HCT116 (cell line): Measurements from ENCODE around the gene MORF4L1. TPM values are rescaled to one million over a fixed set of nuclear protein-coding genes. Genes with fewer than 3 reads are reported as not detected.

ENCODE experiments used
- ATAC-seq: fragments of 200-7000 bp; cut with Tn5 transposase; 2 replicates; pipeline ENCODE4 v1.9.1; 2020; ENCODE audit warnings: mild to moderate bottlenecking, moderate library complexity
- BruUV-seq: library from RNA; stranded (reverse); fragments of 400-500 nt; replicated peaks from 2 replicates; lab custom pipeline; 2021; lab: Mats Ljungman, UMichigan
- CTCF ChIA-PET: fragments of 300-600 bp; sonication (Branson Sonifier 250); formaldehyde crosslinking; loops from one replicate; lab custom pipeline; 2021; ENCODE audit warnings: antibody characterized with exemption; lab: Charles Lee
- POLR2A ChIA-PET: fragments of 300-600, 350-600 bp; sonication (Branson Sonifier 250); formaldehyde crosslinking; loops from one replicate; lab custom pipeline; 2021; ENCODE audit warnings: antibody characterized with exemption; lab: Charles Lee
- RAD21 ChIA-PET, 2 experiments: fragments of 300-600 bp; sonication (Branson Sonifier 250); formaldehyde crosslinking; loops; one replicate each; lab custom pipeline; 2023; ENCODE audit warnings: low total read pairs in 2 of 2; ENCODE audit not compliant: uncharacterized antibody in 2 of 2, unreplicated experiment in 2 of 2, low non-redundant PET in 1 of 2; lab: Charles Lee
- DNase-seq: peaks from one replicate; pipeline ENCODE4 v3.0.0-alpha.2; 2010; ENCODE audit warnings: low read depth, low spot score
- H2AFZ ChIP-seq: fragments of 200-600 bp; shearing (Covaris generic), sonication (generic); 2 replicates; pipeline ENCODE4 v1.6.1; 2017; ENCODE audit warnings: low read depth, mixed run types, mixed read lengths, antibody characterized with exemption, low read length; ENCODE audit not compliant: poor library complexity, severe bottlenecking
- H3K27ac ChIP-seq: 2 replicates; pipeline ENCODE4 v1.5.1; 2012; ENCODE audit warnings: low read depth, low read length
- H3K27me3 ChIP-seq: fragments of 200-600 bp; sonication (generic); 2 replicates; pipeline ENCODE4 v1.6.1; 2016; ENCODE audit warnings: mixed run types, low read length, mixed read lengths; ENCODE audit not compliant: insufficient read depth
- H3K36me3 ChIP-seq, 2 experiments: fragments of 200-500 bp in 1 of 2; fragments of 200-600 bp in 1 of 2; sonication (Bioruptor generic) in 1 of 2; sonication (generic) in 1 of 2; 2 replicates each; pipeline versions ENCODE4 v1.5.1 to v1.6.1; 2014 to 2016; ENCODE audit warnings: low read length in 2 of 2, inconsistent platforms in 1 of 2, mixed read lengths in 1 of 2, mixed run types in 1 of 2; ENCODE audit not compliant: insufficient read depth in 2 of 2, control insufficient read depth in 1 of 2
- H3K4me1 ChIP-seq, 2 experiments: fragments of 200-600 bp in 1 of 2; sonication (generic) in 1 of 2; 2 replicates each; pipeline versions ENCODE4 v1.5.1 to v1.6.1; 2012 to 2017; ENCODE audit warnings: low read length in 2 of 2, inconsistent platforms in 1 of 2, mild to moderate bottlenecking in 1 of 2, mixed read lengths in 1 of 2, mixed run types in 1 of 2, moderate library complexity in 1 of 2; ENCODE audit not compliant: insufficient read depth in 2 of 2, control insufficient read depth in 1 of 2
- H3K4me2 ChIP-seq: fragments of 200-600 bp; sonication (generic); 2 replicates; pipeline ENCODE4 v1.6.1; 2017; ENCODE audit warnings: mixed run types, low read length, mixed read lengths
- H3K4me3 ChIP-seq, 2 experiments: fragments of 200-600 bp in 1 of 2; sonication (generic) in 1 of 2; replicated peaks in 1 of 2; 2 replicates each; pipeline ENCODE4 v1.5.1; 2011 to 2016; ENCODE audit warnings: low read length in 2 of 2, control low read depth in 1 of 2, low read depth in 1 of 2, mild to moderate bottlenecking in 1 of 2, mixed read lengths in 1 of 2, mixed run types in 1 of 2
- H3K79me2 ChIP-seq: fragments of 200-600 bp; sonication (generic); 2 replicates; pipeline ENCODE4 v1.6.1; 2017; ENCODE audit warnings: mild to moderate bottlenecking, mixed run types, low read length, moderate library complexity, mixed read lengths; ENCODE audit not compliant: insufficient read depth
- H3K9ac ChIP-seq: fragments of 200-600 bp; sonication (generic); 2 replicates; pipeline ENCODE4 v1.6.1; 2016; ENCODE audit warnings: low read length, mixed read lengths
- H3K9me2 ChIP-seq: fragments of 200-600 bp; sonication (generic), shearing (Covaris generic); 2 replicates; pipeline ENCODE4 v1.6.1; 2017; ENCODE audit warnings: mixed run types, mild to moderate bottlenecking, moderate library complexity; ENCODE audit not compliant: insufficient read depth
- H3K9me3 ChIP-seq, 2 experiments: fragments of 200-500 bp in 1 of 2; fragments of 200-600 bp in 1 of 2; sonication (Bioruptor generic) in 1 of 2; sonication (generic) in 1 of 2; 2 replicates each; pipeline ENCODE4 v1.6.1; 2014 to 2017; ENCODE audit warnings: low read length in 2 of 2, mixed read lengths in 2 of 2, inconsistent platforms in 1 of 2, low read depth in 1 of 2, mild to moderate bottlenecking in 1 of 2, mixed run types in 1 of 2, moderate library complexity in 1 of 2; ENCODE audit not compliant: control insufficient read depth in 1 of 2, insufficient read depth in 1 of 2
- H4K20me1 ChIP-seq: fragments of 200-600 bp; sonication (generic), shearing (Covaris generic); 2 replicates; pipeline ENCODE4 v1.6.1; 2017; ENCODE audit warnings: mixed run types, mild to moderate bottlenecking, moderate library complexity; ENCODE audit not compliant: insufficient read depth
- CBX3 ChIP-seq: IDR thresholded peaks from 2 replicates; pipeline ENCODE4 v1.6.1; 2012; ENCODE audit warnings: low read depth
- CEBPB ChIP-seq: IDR thresholded peaks from 2 replicates; pipeline ENCODE4 v1.6.1; 2012; ENCODE audit warnings: low read depth
- EGR1 ChIP-seq: IDR thresholded peaks from 2 replicates; pipeline ENCODE4 v1.6.1; 2012; ENCODE audit warnings: low read depth
- MAX ChIP-seq: IDR thresholded peaks from 2 replicates; pipeline ENCODE4 v1.6.1; 2012
- POLR2A ChIP-seq: IDR thresholded peaks from 2 replicates; pipeline ENCODE4 v1.7.0; 2011; ENCODE audit warnings: borderline replicate concordance; ENCODE audit not compliant: insufficient read depth, insufficient read length; ENCODE audit errors: extremely low read depth
- RAD21 ChIP-seq: IDR thresholded peaks from 2 replicates; pipeline ENCODE4 v1.6.1; 2012; ENCODE audit warnings: low read depth, mild to moderate bottlenecking
- SP1 ChIP-seq: IDR thresholded peaks from 2 replicates; pipeline ENCODE4 v1.6.1; 2012; ENCODE audit warnings: low read depth
- SRF ChIP-seq: IDR thresholded peaks from 2 replicates; pipeline ENCODE4 v1.6.1; 2012; ENCODE audit warnings: low read depth
- TCF7L2 ChIP-seq: IDR thresholded peaks from 2 replicates; pipeline ENCODE4 v1.7.0; 2011; ENCODE audit warnings: borderline replicate concordance, inconsistent platforms; ENCODE audit not compliant: insufficient read depth, insufficient read length; ENCODE audit errors: extremely low read depth
- ZFX ChIP-seq: fragments of 450-650 bp; IDR thresholded peaks from 2 replicates; pipeline ENCODE4 v1.6.1; 2017
- intact Hi-C: fragments of 100-400 bp; cut with micrococcal nuclease; formaldehyde crosslinking; loops from 2 replicates; pipeline ENCODE4 v1.10.0; 2022
- total RNA-seq: library from RNA; stranded (reverse); gene quantifications from one replicate; pipeline ENCODE4 v1.2.1, GENCODE V29; 2021; ENCODE audit not compliant: unreplicated experiment
- TF ChIP-seq, protein P1 (sequence below): IDR thresholded peaks from 2 replicates; pipeline ENCODE4 v1.6.1; 2011; ENCODE audit warnings: mild to moderate bottlenecking, low read length, moderate library complexity; ENCODE audit not compliant: insufficient replicate concordance; ENCODE audit errors: extremely low read depth
- TF ChIP-seq, protein P2 (sequence below), 3 experiments: fragments of 200-600 bp in 1 of 3; sonication (generic) in 1 of 3; IDR thresholded peaks in 2 of 3; conservative IDR thresholded peaks in 1 of 3; 2 replicates each; pipeline ENCODE4 v1.5.1; 2012 to 2017; ENCODE audit warnings: low read depth in 2 of 3, low read length in 2 of 3, antibody characterized with exemption in 1 of 3, borderline replicate concordance in 1 of 3, control low read depth in 1 of 3, mild to moderate bottlenecking in 1 of 3, mixed read lengths in 1 of 3, mixed run types in 1 of 3, moderate library complexity in 1 of 3; ENCODE audit not compliant: insufficient read depth in 1 of 3

Gene MORF4L1
- total RNA-seq, 1 experiment from 2014 or later: 273 TPM

- TF ChIP-seq, protein P1, sequence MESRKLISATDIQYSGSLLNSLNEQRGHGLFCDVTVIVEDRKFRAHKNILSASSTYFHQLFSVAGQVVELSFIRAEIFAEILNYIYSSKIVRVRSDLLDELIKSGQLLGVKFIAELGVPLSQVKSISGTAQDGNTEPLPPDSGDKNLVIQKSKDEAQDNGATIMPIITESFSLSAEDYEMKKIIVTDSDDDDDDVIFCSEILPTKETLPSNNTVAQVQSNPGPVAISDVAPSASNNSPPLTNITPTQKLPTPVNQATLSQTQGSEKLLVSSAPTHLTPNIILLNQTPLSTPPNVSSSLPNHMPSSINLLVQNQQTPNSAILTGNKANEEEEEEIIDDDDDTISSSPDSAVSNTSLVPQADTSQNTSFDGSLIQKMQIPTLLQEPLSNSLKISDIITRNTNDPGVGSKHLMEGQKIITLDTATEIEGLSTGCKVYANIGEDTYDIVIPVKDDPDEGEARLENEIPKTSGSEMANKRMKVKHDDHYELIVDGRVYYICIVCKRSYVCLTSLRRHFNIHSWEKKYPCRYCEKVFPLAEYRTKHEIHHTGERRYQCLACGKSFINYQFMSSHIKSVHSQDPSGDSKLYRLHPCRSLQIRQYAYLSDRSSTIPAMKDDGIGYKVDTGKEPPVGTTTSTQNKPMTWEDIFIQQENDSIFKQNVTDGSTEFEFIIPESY: no peak
- TF ChIP-seq TCF7L2: no peak
- TF ChIP-seq POLR2A: no peak
- no peak for TF ChIP-seq RAD21
Measured at GRCh38 chr15:78912316-78912715, 39.6 kb downstream of the MORF4L1 start (continued).

- Histone ChIP-seq H3K4me2 (no peak overlapping the region), H3K36me3 (peaks cover 12 to 17% of the 10 kb centered on the region in 2 experiments), H3K27me3 (no peaks in the 10 kb centered on the region), H3K27ac (no peak overlapping the region), H3K4me1 (no peaks in the 10 kb centered on the region), H3K9me2 (no peaks in the 10 kb centered on the region), H3K9ac (no peak overlapping the region), H4K20me1 (no peaks in the 10 kb centered on the region; the same call in 1 of the 2 replicates), H3K79me2 (peaks cover 18% of the 10 kb centered on the region; the same call in 1 of the 2 replicates), H2AFZ (no peak overlapping the region), H3K9me3 (no peaks in the 10 kb centered on the region), H3K4me3 (no peak overlapping the region)
- RAD21 ChIA-PET: no interaction called here
- ATAC-seq (no peak), DNase-seq (no peak)
- POLR2A ChIA-PET: no interaction called here
- BruUV-seq: no TSS peak
- intact Hi-C loops: no loop called here
- TF ChIP-seq SRF: no peak
- no peak for TF ChIP-seq CEBPB
- TF ChIP-seq EGR1: no peak
- TF ChIP-seq RAD21: no peak
- TF ChIP-seq POLR2A: no peak
- no peak for TF ChIP-seq SP1
- TF ChIP-seq, protein P2, sequence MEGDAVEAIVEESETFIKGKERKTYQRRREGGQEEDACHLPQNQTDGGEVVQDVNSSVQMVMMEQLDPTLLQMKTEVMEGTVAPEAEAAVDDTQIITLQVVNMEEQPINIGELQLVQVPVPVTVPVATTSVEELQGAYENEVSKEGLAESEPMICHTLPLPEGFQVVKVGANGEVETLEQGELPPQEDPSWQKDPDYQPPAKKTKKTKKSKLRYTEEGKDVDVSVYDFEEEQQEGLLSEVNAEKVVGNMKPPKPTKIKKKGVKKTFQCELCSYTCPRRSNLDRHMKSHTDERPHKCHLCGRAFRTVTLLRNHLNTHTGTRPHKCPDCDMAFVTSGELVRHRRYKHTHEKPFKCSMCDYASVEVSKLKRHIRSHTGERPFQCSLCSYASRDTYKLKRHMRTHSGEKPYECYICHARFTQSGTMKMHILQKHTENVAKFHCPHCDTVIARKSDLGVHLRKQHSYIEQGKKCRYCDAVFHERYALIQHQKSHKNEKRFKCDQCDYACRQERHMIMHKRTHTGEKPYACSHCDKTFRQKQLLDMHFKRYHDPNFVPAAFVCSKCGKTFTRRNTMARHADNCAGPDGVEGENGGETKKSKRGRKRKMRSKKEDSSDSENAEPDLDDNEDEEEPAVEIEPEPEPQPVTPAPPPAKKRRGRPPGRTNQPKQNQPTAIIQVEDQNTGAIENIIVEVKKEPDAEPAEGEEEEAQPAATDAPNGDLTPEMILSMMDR (IDR thresholded peaks at IDR 0.05 in 2 of 3, conservative IDR thresholded peaks at IDR 0.05 in 1 of 3; ENCODE audit: borderline replicate concordance in 1 of 3, insufficient read depth in 1 of 3, low read depth in 2 of 3, low read length in 2 of 3): no peak
- no peak for TF ChIP-seq CBX3
- TF ChIP-seq ZFX: no peak
- no peak for TF ChIP-seq MAX
- CTCF ChIA-PET: interaction anchor here (1.4 kb wide), 1 partner anchor 115 kb away, joined by 6 read pairs; no protein-coding TSS in a partner anchor
Measured at GRCh38 chr15:78913012-78913411, 40.3 kb downstream of the MORF4L1 start.
